A204.1 (cell line): ENCODE measurements around the gene MGLL.

ENCODE experiments used
- FAIRE-seq: peaks from 2 replicates; lab custom pipeline; 2012; peaks lifted over from hg19 to GRCh38; lab: Jason Lieb, UNC

The MGLL gene

GRCh38 chr3:127834771-127835170 is 12.5 kb upstream of the MGLL start:
- FAIRE-seq, result no peak

- no peak for FAIRE-seq
Observed at GRCh38 chr3:127833281-127834032, 11.1 kb upstream of the MGLL start.

- FAIRE-seq, result no peak
Observed at GRCh38 chr3:127831723-127832172, 9.4 kb upstream of the MGLL start.

GRCh38 chr3:127829537-127829936 is 7.2 kb upstream of the MGLL start:
- no peak for FAIRE-seq

GRCh38 chr3:127827808-127828207 is 5.5 kb upstream of the MGLL start:
- no peak for FAIRE-seq

- no peak for FAIRE-seq
Observed at GRCh38 chr3:127825756-127826155, 3.4 kb upstream of the MGLL start.

GRCh38 chr3:127824151-127824825 is 2.0 kb upstream of the MGLL start:
- no peak for FAIRE-seq

GRCh38 chr3:127823426-127823857 is 1.1 kb upstream of the MGLL start:
- FAIRE-seq, result no peak

GRCh38 chr3:127822682-127823425 is 539 bp upstream of the MGLL start:
- FAIRE-seq, result no peak

- no peak for FAIRE-seq
Observed at GRCh38 chr3:127821394-127821793, 921 bp downstream of the MGLL start.

- FAIRE-seq, result no peak
Observed at GRCh38 chr3:127820826-127821313, 1.4 kb downstream of the MGLL start.

- no peak for FAIRE-seq
Observed at GRCh38 chr3:127820221-127820825, 2.0 kb downstream of the MGLL start.

GRCh38 chr3:127819656-127820055 is 2.7 kb downstream of the MGLL start:
- FAIRE-seq, result no peak

- FAIRE-seq, result no peak
Observed at GRCh38 chr3:127819086-127819485, 3.2 kb downstream of the MGLL start.

- no peak for FAIRE-seq
Observed at GRCh38 chr3:127817406-127817841, 4.9 kb downstream of the MGLL start.

GRCh38 chr3:127816783-127817405 is 5.4 kb downstream of the MGLL start:
- FAIRE-seq, result no peak

- FAIRE-seq, result no peak
Observed at GRCh38 chr3:127815641-127816605, 6.4 kb downstream of the MGLL start.

- FAIRE-seq, result no peak
Observed at GRCh38 chr3:127815001-127815400, 7.3 kb downstream of the MGLL start.

GRCh38 chr3:127814325-127814781 is 8.0 kb downstream of the MGLL start:
- FAIRE-seq, result no peak

GRCh38 chr3:127812151-127812550 is 10.2 kb downstream of the MGLL start:
- FAIRE-seq, result no peak

GRCh38 chr3:127811717-127812116 is 10.6 kb downstream of the MGLL start:
- FAIRE-seq, result no peak
